Measurements from ENCODE around the gene TNS3.

TNS3 gene

DNA sequence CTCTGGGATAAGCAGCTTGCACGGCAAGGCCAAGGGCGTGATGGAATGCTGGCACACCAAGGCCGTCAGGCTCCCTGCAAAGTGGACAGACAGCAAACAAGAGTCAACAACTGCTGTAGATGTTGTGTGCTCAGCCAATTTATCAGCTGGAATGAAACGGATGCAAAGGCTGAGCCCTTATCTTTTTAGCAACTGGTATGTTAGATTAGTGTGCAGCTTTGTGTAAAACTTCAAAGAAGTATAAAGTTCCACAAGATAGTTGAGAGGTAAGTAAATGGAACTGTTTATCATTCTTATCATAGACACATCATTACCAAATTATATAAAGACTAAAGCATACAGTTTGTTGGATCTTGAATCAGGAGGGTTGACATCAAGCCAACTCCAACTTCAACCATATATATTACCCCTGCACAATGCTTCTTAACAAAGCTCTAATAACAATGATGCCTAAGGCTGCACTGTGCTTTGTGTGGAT, 289.0 kb downstream of the TNS3 start:
- peak; percentile 9 for DNase-seq

DNA sequence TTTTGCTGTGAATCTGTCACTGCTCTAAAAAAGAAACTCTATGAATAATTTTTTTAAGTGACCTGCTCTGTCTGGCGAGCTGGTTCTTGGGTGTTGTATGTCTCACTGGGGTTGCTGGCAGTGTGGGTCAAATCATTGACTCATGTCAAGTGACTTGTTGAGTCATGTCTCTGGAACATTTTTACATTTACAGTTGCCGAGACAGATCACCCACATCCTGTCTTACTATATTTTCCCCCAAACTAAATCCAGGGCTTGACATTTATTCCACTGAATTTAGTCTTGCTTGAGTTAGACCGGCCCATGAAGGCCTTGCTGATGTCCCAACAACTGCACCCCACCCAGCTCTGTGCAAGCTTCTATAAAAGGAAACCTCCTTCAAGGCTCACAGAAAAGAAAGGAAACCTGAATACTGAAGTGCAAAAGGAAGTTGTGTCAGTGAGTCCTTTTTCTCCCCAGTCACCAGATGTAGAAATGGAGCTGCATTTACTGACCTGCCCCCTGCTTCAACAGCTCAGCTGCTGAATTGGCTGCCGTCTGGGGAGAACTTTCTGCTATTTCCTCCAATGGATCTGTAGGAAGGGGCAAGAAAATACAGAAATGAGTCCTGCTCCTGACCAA, 290.3 kb downstream of the TNS3 start:
- DNase-seq, result no peak

DNA sequence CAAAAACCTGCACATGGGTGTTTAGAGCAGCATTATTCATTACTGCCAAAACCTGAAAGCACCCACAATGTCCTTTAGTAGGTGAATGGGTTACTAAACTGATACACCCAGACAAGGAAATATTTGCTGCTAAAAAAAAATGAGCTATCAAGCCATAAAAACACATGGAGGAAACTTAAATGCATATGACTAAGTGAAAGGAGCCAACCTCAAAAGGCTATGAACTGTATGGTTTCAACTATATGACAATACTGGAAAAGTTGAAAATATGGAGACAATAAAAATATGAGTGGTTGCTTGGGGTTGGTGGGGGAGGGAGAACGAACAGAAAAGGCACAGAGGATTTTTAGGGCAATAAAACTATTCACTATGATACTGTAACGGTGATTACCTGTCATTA, 291.0 kb downstream of the TNS3 start:
- DNase-seq, result no peak

DNA sequence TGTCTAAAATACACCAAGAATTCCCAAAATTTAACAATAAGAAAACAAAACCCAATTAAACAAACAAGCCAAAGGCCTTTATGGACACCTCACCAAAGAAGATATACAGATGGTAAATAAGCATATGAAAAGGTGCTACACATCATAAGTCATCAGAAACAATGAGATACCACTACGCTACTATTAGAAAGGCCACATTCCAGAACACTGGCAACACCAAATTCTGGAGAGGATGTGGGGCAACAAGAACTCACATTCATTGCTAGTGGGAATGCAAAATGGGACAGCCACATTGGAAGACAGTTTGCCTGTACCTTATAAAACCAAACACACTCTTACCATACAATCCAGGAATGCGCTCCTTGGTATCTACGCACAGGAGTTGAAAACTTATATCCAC, 291.4 kb downstream of the TNS3 start:
- DNase-seq, result no peak

DNA sequence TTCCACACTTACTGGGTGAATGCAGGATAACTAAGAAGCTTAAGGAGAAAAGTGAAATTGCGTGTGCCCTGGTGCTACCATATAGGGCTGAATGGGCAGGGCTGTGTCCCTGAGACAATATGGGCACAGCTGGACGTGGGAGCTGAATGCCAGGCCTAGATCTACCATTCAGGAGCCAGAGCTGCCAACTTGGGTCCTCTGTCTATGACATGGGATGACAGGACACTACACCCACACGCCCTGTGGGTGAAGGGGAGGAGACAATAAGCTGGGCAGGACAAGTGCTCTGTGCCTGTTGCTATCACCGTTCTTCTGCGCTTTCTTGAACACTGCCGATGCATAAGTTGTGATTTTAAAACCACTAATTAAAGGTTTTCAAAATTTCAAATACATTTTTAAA, 293.9 kb downstream of the TNS3 start:
- DNase-seq, result no peak

DNA sequence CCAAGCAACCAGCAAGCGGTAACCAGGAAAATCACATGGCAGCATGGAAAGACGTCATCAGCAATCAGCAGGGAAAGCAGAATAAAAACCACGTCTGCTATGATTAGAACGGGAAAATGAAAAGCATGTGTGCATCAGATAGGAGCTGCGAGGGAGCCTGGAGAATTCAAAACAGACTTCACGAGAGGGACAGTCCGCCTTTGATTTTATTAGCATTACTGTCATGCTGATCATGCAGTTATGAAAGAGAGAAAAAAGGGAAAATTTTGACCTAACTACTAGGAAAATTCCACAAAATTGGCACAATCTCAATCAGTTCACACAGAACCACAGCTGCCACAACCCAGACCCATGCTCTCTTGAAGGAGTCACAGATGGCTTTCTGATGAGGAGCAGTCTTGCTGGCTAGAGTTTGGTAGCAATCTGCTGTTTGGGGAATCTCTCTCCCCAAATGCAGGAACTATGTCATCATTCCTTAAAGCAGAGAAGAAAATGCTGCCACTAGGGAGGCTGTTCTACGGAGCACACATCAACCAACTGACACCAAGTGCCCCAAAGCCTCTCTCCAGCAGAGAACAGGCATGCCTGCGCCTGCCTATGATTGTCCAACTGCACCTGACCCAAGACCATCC, 295.9 kb downstream of the TNS3 start:
- DNase-seq, result no peak

DNA sequence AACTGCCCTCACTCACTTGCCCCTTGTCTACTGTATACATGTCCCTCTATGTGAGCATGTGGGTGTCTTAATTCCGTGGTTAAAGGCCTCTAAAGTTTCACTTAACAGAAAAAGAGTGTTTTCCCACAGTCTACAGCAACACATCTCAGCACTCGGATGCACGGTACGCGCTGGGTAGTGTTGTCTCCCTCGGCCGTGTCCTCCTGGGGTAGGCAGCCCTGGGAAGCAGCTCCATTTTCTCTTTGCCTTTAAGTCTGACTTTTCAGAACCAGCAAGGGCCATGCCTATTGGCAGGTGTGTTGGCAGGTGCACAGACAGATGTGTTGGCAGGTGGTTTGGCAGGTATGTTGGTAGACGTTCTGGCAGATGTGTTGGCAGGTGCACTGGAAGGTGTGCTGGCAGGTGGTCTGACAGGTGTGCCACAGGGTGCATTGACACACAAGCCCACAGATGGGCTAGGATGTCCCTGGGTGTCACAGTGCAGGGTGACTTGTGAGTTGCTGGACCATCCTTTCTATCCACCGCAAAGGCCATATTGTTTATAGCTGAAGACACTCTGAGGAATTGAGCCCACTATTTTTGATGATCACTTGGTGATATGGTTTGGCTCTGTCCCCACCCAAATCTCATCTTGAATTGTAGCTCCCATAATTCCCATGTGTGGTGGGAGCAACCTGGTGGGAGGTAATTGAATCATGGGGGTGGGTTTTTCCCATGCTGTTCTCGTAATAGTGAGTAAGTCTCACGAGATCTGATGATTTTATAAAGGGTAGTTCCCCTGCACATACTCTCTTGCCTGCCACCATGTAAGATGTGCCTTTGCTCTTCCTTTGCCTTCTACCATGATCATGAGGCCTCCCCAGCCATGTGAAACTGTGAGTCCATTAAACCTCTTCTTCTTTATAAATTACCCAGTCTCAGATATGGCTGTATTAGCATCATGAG, 296.9 kb downstream of the TNS3 start:
- no peak for DNase-seq

DNA sequence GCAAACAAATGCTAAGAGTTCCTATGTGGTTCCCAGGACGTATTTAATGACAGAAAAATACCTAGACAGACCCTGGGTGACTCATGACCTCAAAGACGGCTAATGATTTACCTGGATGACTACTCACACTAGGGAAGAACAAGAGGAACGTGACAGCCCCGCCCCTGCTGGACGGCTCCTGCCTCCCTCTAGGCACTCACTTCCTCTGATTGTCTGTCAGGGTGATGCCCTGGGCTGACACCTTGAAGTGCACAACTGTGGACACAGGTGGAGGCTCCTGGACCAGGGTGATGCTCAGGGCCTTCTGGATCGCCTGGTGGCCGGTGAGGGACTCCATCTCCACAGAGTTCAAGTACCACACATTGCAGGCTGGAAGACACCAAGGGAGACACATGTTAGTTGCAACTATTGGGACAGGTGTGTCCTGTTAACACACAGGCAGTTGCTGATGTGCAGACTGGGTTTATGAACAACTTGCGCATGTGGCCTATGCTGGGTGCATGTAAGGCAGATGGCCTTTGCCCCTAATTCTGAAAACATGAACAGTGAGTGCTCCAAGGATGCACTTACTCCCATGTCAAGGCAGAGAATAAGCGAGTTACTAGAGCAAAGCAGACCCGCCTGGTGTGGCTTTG, 298.3 kb downstream of the TNS3 start:
- DNase-seq, result no peak

DNA sequence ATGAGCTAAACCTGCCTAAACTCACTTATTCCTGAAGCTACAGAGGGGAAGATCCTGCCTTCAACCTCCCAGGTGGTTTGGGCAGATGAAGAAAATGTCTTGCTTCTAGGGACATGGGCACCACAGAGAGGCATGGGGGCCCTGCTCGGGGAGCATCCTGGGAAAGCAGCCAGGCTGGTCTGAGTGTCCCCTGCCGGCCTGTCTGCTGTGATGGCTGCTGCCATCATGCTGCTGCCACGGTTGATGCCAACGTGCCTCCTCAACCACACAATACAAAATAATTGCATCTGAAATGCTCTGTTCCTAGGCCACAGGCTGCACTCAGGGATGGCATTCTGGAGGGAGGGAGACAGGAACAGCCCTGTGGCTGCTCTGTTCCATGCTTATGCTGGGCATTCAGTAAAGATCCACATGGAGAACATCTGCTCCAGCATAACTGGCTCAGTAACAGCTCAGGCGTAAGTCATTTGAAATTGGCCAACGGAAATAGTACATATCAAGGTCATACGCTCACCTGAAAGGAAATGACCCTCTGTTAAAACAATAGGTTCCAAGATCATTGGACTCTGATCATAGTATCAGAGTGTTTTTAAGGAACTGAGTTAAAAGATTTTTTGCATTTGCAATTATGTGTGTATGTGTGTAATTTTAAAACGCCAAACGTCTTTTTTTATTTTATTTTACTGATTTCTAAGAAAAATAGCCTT, 299.0 kb downstream of the TNS3 start:
- DNase-seq, result no peak

DNA sequence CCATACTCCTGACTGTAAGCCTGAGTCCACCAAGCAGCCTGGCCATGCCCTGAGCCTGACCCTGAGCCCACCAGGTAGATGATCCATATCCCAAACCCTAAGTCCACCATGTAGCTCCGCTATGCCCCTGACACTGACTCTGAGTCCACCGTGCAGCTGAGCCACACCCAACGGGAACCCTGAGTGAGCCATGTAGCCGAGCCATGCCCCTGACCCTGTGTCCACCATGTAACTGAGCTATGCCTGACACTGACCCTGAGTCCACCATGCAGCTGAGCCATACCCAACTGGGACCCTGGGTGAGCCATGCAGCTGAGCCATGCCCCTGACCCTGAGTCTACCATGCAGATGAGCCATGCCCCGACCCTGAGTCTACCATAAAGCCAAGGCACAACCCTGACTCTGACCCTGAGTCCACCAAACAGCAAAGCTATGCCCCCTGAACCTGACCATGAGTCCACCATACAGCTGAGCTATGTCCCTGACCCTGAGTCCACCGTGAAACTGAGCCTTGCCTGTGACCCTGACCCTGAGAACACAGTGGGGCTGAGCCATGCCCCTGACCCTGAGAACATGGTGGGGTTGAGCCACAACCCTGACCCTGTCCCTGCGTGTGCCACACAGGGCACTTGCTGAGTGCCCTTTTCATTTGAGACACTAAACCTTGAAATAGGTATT, 299.8 kb downstream of the TNS3 start:
- DNase-seq, result no peak

DNA sequence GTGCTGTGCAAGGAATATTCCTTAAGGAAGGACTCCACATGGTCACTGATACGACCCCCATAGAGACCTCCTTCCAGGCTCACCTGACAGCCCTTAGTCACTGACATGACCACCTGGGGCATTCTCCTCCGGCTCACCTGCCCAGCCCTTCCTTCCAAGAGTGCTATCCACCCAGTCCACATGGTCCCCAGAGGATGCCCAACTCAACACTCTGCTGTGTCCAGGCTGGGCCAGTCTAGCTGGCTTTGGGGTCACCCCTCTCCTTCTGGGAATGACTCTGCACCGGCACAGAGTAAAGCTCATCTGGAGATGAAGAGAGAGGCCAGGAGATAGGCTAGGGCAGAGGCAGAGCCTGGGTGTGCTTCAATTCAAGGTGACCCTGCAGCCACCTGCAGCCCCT, 300.8 kb downstream of the TNS3 start:
- no peak for DNase-seq

DNA sequence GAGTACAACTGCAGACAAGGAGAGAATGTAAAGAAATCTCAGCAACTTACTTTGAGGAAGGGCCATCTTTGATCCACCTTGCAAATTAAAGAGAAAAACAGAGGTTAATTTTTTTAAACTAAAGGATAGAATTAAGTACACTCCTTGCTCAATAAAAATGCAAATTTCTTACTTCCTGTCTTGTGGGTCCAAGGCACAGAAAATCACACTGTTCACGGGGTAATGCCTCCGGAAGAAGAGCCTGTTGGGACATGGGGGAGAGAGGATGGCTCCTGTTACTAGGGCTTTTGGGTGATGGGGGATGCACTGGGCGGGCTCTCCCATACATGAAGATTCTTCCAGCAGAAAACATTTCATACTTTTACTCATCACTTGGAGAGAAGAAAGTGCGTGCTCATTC, 301.8 kb downstream of the TNS3 start:
- DNase-seq, result no peak

DNA sequence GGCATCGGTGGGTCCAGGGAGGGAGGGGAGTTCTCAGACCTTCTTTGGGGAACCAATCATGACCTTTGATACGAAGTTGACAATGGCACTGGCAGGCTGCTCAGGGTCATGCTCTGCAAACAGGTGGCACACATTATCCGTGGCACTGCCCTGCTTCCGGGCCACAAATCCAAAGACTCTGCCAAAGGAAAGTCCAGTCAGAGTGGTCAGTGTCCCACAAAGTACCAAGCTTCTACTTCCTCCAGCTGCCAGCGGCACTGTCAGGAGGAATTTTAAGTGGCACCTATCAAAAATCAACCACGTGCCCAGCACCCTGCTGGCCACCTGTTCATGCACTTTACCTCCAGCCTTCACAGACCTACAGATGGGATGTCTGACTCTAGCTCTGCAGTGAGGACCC, 303.9 kb downstream of the TNS3 start:
- no peak for DNase-seq

DNA sequence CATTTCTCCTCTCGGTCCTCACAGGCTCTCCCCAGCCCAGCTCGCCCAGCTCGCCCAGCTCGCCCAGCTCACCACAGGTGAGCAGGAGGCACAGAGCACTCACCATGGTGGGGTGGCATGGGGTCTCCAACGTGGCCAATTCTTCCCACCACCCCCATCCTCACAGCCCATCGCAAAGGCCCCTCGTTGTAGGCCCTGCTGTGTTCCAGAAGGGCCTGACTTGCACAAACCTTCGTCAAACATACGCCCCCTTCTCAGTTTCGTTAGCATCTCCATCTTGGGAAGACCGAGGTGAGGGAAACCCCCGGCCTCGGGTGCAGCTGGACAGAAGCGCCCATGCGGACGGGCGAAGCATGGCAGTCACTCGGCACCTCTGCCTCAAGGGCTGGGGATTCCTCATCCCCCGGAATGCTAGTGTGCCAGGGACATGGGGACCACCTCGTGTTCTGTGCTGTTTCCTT, 304.6 kb downstream of the TNS3 start:
- no peak for DNase-seq

DNA sequence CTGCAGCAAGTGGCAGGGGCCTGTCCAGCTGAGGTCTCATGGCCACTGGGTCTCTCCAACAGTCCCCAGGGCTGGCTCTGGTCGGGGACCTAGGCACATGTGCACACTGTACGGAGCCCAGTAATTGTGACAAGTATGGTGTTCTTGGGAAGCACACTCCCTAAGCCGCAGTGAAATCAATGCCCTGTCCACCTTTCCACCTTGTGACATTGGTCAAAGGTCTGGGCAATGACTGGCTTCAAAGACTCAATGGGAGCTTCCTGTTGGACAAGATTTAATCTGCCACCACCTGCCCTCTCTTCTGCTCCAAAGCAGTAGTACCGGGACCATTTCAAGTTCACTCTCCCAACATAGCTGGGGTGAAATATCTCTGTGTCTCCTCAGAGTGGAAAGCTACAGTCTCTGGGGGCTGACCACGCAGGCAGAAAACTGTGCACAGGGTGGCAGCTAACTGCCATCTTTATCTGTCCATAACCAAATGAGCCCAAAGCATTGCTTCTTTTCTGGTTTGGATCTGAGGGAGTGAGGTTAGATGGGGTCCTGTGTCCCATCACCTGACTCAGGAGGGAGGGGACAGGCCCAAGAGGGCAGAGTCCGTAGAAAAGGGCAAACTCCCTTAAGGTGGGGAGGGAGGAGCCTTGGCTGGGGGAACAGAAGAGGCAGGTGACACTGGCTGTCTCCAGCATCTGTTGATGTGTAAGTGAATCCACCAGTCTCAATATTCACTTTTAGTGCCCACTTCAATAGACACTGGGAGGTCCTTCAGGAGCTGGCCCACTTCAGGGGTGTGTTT, 307.7 kb downstream of the TNS3 start:
- no peak for DNase-seq

DNA sequence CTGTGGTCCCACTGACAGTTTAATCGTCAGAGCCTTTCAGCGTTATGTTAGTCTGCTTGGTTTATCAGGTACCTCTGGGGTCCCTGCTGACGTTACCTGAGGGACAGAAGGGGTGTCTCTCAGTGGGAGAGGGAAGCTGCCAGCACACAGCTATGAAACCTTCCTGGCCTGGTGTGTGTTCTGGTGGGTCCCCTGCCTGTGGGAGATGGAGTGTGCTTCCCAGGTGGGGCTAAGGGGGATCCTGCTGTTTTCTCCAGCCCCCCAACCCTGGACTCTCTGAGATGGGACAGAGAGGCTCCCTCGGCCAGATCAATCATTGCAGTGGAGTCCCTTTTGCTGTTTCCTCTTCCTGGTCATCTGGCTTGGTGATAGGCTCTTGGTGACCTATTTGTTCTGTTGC, 308.8 kb downstream of the TNS3 start:
- no peak for DNase-seq

DNA sequence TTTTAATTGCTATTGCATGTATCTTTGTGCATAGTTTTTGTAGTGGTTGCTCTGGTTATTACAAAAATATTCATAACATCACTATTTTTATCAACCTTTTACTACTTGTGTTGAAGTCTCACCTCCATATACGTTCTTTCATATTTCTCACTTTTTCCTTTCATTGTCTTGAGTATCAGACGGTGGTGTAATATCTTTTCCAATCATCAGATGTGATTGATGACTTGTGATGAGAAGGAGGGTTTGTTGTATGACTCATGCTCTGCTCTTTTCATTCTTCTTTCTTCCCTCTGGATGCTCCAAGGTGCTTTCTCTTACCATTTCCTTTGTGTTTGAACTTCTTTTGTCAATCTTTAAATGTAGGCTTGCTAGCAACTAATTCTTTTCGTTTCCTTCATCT, 310.2 kb downstream of the TNS3 start:
- DNase-seq, result no peak

DNA sequence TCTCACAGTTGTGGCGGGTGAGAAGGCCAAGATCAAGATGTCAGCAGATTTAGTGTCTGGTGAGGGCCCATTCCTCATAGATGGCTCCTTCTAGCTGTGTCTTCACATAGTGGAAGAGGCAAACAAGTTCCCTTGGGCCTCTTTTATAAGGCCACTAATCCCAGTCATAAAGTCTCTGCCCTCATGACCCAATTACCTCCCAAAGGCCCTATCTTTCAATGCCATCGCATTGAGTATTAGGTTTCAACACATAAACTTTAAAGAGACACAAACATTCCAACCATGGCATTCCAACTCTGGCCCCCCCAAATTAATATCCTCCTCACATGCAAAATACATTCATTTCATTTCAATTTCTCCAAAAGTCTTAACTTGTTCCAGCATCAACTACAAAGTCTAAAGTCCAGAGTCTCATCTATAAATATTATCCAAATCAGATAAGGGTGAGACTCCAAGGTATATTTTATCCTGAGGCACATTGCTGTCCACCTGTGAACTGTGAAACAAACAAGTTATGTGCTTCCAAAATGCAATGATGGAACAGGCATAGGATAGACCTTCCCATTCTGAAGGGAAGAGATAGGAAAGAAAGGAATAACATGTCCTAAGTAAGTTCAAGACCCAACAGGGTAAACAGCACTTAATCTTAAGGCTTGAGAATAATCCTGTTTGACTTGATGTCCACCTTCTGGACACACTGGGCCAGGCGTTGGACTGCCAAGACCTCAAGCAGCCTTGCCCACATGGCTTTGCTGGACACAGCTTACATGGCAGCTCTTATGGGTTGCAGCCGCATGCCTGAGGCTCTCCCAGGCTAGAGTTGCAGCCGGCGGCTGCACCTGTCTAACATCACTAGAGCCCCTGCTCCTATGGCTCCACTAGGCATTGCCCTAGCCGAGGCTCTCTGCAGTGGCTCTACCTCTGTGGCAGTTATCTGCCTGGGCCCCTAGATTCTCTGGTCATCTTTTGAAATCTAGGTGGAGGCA, 312.8 kb downstream of the TNS3 start:
- DNase-seq, result no peak

DNA sequence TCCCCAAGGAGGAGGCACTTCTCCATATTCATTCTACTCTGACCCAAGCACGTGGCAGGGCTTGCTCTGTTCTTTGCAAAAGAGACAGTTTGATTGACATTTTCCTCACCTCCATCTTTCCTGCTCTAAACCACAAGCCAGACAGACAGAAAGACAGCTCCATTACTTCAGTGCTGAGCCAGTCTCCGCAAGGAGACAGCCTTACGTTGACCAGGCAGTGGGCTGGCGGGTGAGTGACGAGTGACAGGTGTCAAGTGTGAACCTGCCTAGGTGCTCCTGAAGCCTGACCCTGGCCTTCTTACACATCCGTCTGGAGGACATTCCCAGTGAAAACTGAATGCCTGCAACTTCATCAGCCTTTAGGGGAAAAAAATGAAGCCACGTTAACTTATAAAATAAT, 314.6 kb downstream of the TNS3 start:
- DNase-seq, result no peak

DNA sequence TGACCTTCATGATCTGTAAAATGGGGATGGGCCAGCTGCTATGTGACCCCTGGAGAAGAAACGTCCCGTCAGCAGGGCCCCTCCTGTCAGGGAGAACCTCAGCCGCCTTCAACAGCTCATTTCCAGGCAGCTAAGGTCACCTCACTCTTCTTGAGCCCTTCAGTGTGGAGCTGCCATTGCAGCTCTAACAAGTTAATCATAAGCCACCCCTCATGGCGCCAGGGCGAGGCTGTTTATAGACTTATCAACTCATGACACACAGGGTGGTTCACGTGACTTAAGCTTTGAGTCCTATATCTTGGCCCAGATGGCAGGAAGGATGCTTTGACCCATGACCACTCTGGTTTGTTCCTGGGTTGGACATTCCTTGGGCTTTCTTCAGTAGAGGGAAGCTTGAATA, 315.1 kb downstream of the TNS3 start:
- peak; percentile 28 for DNase-seq

All from OCI-M1 (cell line).